HG02798 (cell line): Measurements from ENCODE around the gene CEP104.

Source experiments
- ATAC-seq: cut with Tn5 transposase; IDR thresholded peaks from one replicate; pipeline ENCODE4 v1.9.1; 2021; ENCODE audit warnings: mild to moderate bottlenecking; ENCODE audit not compliant: unreplicated experiment, poor library complexity

CEP104 gene

DNA sequence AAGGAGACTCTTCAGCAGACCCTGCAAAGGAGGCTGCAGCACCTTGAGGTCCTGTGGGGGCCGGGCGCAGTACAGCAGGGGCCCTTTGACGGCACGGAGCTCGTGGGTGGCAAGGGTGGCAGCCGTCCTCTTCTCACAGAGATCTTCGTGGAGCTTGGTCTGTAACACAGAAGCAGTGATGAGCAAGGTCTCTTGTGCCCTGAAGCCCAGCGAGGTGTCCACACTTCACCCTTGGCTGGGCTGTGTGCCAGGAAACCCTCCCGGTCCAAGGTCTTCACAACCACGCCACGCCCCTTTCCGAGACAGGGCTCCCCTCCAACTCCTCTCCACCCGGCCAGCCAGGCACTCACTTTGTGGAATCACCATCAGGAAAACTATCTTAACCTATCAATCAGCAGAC lies 72.0 kb downstream of the CEP104 start:
- no peak for ATAC-seq

DNA sequence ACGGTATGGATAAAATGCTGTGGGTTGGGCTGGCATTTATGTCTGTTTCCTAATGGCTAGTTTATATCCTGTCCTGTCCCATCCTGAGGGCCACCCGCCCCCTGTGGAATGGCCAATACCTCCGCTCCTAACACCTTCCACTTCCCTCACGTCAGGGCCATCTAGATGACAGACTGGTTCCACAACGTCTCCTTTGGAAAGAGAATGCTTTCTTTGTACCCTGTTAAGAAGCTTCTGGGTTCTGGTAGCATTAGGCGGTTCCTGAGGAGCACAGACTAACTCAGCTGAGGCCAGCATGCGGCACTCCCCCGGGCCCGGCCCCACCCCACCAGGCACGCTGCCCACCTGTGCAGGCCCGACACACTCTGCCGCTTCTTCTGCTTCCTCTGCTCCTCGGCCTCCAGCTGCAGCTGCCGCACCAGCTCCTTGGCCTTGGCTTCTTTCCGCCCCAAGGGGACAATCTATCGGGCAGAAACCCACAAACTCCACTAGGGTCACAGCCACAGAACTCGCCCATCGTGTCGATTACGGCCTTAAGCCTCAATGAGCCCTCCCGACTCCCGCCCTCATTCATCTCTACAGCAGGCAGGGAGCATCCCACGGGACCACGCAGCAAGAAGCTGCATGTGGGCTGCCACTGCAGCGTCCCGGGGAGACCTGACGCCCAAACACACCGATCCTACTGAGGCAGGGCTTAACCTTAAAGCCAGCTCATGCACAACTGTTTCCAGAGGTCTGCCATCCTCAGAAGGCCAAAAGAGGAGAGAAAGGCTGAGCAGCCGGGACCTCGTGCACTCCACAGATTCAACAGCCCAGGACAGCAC lies 73.1 kb downstream of the CEP104 start:
- no peak for ATAC-seq

DNA sequence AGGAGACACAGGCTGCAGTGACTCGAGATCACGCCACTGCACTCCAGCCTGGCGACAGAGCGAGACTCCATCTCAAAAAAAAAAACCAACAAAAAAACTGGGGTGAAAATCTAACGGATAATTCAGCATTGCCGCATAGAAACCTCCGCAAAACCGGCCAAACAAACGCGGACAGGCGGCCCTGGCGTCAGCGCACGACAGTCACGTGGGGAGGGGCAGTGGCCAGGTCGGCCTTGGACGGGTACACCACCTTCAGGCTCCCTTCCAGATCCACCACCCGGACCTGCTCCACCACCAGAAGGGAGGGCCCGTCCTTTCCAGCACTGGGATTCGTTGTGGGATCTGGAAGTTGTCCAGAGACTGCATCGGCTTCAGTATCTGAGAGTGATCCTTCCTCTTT lies 76.1 kb downstream of the CEP104 start:
- ATAC-seq, result no peak

DNA sequence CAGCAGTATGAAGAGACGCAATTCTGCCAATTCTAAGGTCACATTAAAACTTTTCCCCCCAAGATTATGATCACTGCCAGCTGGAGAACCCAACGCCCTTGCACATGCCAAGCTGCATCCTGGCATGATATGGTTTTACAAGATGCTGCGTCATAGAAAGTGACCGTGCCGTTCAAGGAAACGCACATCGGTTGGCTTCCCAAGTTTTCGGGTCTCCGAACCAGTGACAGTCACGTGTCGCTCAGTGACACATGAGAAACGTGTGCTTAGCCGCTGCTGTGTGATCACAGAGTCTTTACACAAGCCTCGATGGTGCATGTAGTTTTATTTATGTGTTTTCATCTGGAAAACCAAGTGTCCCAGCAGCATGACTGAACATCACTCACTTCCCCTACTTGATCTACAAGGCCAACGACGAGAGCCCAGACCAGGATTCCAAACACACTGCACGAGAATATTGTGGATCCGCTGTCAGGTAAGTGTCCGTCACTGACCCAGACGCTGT lies 77.0 kb downstream of the CEP104 start:
- ATAC-seq, result no peak

DNA sequence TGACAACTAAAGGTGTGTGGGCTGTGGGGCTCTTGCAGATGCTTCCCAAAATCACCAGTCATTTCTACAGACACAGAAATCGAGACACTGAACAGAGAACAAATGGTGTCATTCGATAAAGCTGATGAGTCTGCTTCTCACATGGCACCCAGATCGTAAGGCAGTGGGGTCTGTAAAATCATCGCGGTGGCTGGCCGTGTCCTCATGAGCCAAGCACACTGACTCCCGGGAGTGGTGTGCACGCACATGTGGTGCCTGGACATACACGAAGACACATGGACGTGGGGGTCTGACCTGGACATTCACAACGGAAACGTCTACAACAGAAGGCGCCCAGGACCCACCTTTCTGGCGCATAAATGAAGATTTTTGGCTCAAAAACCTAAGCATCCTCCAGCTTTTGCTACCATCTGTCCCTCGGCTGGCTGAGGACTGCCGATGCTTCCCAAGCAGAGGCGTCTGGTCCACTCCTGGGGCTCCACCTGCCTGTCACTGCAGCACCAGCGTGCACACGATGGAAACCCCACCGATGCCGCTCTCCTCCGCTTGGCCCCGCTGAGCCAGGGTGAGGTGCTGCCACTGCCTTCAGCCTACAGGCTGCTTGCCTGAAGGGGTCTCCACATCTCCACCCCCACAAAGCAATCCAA lies 77.6 kb downstream of the CEP104 start:
- ATAC-seq, result no peak

DNA sequence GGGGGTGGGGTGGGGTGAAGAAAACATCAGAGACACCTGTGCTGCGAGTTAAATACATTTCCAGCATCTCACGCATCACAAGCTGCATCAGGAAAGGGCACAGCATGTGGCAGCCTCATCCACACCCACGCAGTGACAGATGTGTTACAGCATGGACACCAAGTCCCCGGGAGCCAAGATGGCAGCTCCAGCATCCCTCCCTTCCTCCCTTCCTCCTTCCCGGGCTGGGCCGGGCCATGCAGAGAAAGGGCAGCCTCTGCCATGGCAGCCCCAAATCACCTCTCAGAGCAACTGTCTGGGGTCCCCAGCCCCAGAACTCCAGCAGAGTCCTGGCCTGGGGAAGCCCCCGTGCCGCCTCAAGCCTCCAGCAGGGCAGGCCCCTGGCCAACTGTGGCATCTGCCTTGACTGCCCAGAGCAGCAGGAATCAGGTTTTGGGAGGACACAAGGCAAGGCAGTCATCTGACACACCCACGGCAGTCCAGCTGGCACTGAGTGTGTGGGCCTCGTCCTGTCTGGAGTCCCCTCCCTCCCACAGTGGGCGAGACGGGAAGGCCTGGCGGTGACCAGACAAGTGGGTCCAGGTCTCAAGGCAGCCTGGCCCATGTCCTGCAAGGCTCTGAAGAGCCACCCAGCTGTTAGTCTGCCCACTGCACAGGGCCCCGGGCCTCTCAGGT lies 78.3 kb downstream of the CEP104 start:
- ATAC-seq, result no peak

DNA sequence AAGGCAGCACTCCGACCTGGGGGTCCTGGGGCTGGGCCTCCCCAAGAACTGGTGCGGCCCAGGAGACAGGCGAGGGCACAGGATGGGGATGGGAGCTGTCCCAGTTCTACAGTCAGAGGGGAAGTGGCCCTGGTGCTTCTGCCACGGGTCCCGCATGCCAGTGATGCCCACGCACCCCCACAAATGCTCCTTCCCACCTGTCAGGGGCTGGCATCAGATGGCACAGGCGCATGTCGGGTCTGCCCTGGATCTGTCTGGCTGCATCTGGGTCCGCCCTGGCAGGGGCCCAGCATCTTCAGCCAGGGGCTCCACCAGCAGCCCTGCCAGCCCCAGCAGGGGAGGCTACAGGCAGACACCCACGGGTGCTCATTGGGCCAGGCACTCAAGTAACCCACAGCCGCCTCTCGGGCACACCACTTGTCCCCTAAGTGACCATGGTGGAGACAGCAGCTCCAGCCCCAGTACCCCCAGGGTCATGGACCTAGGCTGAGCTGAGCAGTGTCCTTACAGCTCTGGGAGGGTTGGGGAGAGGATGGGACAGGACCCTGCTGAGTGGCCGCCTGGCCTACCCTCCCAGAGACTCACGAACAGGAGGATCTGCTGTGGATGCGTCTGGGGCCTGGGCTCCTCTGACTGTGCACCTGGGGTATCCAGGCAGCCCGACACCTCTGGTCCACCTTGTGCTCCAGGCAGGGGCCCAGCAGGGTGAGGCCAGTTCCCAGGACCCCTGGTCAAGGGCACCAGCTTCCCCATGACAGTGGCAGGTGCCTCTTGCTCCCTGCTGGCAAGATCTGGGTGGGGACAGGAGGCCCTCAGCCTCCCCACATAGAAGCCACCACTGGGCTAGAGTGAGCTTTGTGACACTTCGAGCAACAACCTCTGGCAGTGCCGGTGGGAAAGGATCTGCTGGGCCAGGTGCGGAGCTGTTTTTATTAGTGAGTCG lies 79.1 kb downstream of the CEP104 start:
- no peak for ATAC-seq

DNA sequence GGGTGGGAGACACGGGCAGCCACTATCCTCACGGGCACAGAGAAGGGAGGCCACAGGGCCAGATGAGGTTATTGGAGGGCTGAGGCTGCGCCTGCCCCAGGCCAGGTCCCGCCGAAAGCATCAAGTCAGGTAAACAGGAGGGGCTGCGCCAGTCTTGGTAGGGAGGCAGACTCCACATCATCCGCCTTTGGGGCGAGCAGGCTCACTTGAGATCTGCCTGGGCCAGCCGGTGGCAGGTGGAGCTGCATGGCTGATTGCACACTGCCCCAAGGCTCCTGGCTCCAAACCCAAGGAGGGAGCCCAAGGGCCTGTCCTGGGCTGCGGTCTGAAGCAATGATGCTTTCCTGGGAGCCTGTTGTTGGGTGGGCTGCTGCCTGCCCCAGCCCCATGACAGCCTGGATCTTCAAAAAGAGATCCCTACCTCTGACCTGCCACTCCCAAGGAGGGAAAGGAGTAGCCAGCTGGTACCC lies 79.9 kb downstream of the CEP104 start:
- ATAC-seq, result no peak

DNA sequence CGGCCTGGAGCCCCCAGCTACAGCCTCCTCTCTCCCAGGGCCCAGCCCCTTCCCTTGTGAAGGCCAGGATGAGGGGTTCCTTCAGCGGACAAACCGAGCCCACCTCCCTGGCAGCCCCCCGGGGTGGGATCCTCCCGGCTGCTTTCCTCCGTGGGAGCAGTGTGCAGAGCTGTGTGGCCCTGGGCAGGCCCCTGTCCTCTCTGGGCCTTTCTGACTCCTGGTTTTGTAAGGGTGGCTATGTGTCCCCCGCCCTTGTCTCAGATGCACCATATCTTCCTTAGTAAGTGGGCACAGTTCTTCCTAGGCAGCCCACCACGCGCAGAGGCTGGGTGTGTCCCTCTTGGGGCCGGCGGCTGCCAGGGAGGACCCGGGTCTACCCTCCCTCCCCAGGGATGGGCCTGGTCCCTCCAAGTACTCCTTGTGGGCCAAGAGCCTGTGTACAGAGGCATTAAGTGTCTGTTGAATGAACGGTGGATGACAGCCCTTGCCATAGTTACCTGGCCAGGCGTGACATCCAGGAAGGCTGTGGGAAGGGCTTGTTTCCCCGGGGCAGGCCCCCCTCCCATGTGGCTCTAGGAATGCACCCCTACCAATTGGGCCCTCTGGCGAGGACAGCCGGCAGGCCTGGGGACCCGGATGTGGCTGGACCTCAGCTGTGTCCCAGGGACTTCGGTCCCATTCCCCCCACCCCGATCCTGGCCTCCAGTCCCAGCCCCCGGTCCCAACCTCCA lies 80.6 kb downstream of the CEP104 start:
- ATAC-seq, result no peak

DNA sequence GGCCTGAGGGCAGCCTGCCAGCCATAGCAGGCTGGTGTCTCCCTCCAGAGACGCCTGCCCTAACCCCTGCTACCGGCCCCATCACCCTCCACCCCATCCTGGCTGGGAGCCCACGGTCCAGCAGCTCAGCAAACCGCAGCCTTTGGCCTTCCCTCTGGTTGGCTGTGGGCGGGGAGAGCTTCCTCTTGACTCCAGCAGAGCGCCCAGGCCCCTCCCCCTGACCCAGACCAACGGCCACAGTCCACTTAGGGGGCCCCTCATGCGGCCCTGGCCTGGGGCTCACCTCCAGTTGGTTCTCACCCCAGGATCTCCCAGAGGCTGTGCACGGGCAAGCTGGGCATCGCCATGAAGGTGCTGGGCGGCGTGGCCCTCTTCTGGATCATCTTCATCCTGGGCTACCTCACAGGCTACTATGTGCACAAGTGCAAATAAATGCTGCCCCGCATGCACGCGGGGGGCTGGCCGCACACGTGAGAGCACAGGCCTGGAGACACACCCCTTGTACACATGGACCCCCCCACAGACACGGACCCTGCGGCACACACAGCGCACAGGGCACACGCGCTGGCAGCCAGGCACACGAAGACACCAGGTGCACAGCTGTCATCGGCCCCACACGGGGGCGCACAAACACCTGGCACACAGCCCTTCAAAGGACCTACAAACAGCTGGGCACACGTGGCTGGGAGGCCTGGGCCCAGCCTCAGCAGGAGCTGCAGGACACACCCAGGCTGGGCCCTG lies 81.4 kb downstream of the CEP104 start:
- peak; percentile 32 for ATAC-seq

DNA sequence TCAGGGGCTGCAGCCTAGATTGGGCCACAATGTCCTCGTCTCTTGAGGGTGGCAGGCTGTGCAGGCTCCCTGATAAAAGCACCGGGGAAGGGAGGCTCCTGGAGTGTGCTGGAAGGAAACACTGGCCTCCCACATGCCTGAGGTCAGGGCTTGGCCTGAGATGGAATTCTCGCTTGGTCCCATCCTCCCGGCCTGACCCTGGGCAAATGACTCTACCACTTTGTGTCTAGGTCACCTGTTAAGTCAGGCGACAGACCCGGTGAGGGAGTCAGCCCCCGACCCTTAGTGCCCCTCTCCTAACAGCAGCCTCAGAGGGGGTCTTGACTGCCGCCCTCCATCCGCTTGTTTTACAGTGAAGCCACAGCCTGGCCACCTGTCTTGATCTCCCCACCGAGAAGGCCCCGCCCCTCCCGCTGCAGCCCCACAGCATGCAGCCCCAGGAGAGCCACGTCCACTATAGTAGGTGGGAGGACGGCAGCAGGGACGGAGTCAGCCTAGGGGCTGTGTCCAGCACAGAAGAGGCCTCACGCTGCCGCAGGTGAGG lies 82.0 kb downstream of the CEP104 start:
- ATAC-seq, result no peak

DNA sequence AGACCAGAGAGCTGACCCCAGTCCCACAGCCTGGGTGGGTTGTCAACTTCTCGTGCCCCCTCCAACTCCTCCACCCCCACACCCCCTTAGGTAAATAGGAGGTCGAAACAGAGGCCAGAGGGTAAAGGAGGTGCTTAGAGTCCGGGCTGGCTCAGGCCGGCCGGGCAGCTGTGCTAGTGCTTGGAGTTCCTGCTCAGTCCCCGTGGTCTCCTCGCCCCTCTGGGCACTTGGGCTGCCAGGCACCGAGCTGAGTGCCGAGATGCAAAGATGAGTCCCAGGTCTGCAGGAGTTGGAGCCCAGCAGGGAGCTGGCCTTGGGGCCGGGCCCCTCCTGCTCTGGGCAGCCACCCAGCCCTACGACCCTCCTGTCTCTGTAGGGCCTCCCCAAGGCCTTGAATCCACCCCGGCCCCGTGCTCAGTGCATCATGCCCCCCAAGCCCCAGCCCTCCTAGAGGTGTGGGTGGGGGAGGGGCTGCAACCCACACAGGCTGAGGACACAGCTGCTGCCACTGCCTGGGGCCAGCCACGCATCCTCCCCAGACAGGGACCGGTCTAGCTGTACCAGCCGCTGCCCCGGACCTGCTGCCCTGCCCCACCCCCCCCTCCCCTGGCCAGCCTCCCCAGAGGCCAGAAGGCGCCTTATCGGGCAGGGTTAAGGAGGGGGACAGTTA lies 82.6 kb downstream of the CEP104 start:
- ATAC-seq, result no peak

DNA sequence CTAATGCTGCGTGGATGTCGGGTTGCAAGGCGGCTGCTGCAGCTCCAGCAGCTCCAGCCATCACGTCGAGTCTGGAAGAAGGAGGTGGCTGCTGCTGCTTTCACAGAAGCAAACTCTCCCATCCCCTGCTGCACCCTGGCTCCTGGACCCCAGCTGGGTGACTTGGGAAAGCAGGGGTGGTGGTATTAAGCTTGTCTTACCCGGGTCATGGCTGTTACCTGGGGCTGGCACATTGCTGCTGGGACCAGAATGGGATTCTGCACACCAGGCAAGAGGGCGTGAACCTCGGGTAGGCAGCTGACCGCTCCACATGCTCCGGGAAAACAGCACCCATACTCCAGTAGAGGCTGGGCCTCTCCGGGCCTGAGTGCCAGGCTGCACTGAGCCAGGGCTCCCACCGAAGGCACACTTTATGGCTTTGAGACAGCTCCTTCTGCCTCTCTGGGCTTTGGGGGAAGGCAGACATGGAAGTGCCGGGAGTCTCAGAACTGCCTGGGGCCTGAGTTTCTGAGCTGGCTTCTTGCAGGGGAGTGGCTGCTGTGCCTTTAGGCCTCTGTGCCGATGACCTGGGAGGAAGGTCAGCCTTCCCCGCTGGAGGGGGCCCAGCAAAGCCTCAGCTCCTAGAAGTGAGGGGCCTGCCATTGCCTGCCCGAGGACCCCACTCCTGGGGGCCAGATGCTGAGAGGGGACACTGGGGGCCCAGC lies 83.3 kb downstream of the CEP104 start:
- no peak for ATAC-seq

DNA sequence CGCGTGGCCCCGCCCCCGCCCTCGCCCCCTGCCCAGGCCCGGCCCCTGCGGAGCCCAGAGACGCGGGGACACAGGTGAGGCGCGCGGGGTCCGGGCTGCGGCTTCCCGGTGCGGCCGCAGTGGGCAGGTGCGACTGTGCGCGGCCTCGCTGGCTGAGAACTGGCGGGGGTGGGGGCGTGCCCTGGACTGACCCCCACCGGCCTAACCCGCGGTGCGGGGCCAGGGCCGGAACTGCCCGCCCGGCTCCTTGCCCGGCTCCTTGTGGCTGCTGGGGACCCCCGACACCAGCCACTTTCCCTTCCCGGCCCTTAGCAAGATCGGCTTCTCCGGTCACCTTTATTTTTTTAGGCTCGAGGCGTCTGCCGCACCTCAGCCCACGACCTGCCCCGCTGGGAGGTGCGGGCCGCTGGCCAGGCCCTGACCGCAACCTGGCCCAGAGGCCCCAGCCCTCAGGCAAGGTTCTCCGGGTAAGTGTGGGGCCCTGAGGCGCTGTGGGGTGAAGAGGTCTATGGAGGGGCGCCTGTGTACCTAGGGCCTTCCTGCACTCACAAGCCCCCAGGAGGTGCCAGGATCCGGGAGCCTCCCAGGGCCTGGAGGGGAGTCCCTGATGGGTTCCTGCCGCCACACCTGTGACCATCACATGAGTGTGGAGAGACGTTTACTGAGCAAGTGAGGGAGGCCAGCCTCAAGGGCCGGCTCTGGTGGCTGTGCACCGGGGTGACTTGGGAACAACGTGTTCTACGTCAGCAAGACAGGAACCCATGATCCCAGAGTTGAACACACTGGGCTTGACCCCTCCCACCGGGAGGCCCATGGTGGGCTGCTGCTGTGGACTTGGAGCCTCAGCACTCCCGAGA lies 84.1 kb downstream of the CEP104 start, which contains the start of gene SMIM1:
Gene SMIM1, plus strand, starts transcription at position 35 of the 857 bp plus-strand sequence. CDS start 2,625 bp downstream, outside the sequence.
- peak; percentile 23 for ATAC-seq

DNA sequence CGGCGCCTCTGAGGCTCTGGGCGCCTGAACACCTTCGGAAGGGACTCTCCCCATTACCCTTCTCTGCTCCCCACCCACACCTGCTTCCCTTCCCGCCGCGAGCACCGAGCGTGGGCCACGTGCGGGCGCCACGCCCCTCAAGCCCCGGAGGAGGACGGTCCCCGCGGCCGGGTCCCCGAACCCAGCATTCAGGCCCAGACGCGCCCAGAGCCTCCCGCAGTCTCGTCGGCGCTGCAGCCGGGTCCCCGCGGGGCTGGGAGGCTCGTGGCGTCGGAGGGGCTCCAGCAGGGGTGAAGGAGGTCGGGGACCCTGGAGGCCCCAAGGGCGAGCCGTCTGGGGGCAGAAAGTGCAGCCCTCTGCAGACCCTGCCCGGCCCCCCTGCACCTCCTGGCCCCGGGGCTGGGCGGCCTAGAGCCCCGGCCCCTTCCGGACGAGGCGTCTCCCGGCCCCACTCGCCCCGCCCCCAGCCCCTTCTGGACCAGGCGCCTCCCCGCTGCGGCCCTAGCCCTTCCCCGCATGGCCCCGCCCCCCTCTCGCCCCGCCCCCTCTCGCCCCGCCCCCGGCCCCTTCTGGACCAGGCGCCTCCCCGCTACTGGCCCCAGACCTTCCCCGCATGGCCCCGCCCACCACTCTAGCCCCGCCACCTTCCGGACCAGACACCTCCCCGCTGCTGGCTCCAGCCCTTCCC lies 84.8 kb downstream of the CEP104 start:
- ATAC-seq, result peak; percentile 72
